DOHH2 (cell line): ENCODE measurements around the gene HDAC10.

Experiments used
- H3F3A ChIP-seq: fragments of 200-600 bp; sonication (generic), shearing (Covaris generic); 2 replicates; pipeline ENCODE4 v1.6.0; 2016; ENCODE audit warnings: antibody characterized with exemption, mild to moderate bottlenecking; ENCODE audit not compliant: control insufficient read depth, insufficient read depth
- H3K27ac ChIP-seq: fragments of 200-600 bp; sonication (generic); 2 replicates; pipeline ENCODE4 v1.5.1; 2014; ENCODE audit warnings: low read depth, mild to moderate bottlenecking, low read length, moderate library complexity
- H3K27me3 ChIP-seq: fragments of 200-600 bp; sonication (generic); 2 replicates; pipeline ENCODE4 v1.6.1; 2014; ENCODE audit warnings: mild to moderate bottlenecking, low read length, mixed read lengths; ENCODE audit not compliant: control insufficient read depth
- H3K36me3 ChIP-seq: fragments of 200-600 bp; sonication (generic); 2 replicates; pipeline ENCODE4 v1.6.1; 2014; ENCODE audit warnings: mild to moderate bottlenecking, low read length, moderate library complexity, mixed read lengths; ENCODE audit not compliant: control insufficient read depth
- H3K4me1 ChIP-seq: fragments of 200-600 bp; sonication (generic); 2 replicates; pipeline ENCODE4 v1.6.1; 2014; ENCODE audit warnings: mild to moderate bottlenecking, low read length, mixed read lengths; ENCODE audit not compliant: control insufficient read depth
- H3K4me2 ChIP-seq: fragments of 200-600 bp; sonication (generic); 2 replicates; pipeline ENCODE4 v1.6.0; 2014; ENCODE audit warnings: mild to moderate bottlenecking, low read length, moderate library complexity
- H3K4me3 ChIP-seq: fragments of 200-600 bp; sonication (generic); 2 replicates; pipeline ENCODE4 v1.5.1; 2014; ENCODE audit warnings: mild to moderate bottlenecking, low read length, mixed read lengths
- H3K79me2 ChIP-seq: fragments of 200-600 bp; sonication (generic); 2 replicates; pipeline ENCODE4 v1.6.1; 2014; ENCODE audit warnings: mild to moderate bottlenecking, low read length, mixed read lengths; ENCODE audit not compliant: control insufficient read depth
- H3K9me2 ChIP-seq: fragments of 200-600 bp; sonication (generic); replicated peaks from 2 replicates; pipeline ENCODE4 v1.6.1; 2014; ENCODE audit warnings: mild to moderate bottlenecking, low read length, mixed read lengths; ENCODE audit not compliant: control insufficient read depth
- H3K9me3 ChIP-seq: fragments of 200-600 bp; sonication (generic); 2 replicates; pipeline ENCODE4 v1.6.1; 2014; ENCODE audit warnings: antibody characterized with exemption, low read length, mixed read lengths; ENCODE audit not compliant: control insufficient read depth, insufficient read depth
- H4K20me1 ChIP-seq: fragments of 200-600 bp; sonication (generic); 2 replicates; pipeline ENCODE4 v1.6.0; 2014; ENCODE audit warnings: low read depth, mild to moderate bottlenecking, antibody characterized with exemption, low read length, moderate library complexity; ENCODE audit not compliant: control insufficient read depth, insufficient read depth
- CTCF ChIP-seq: fragments of 200-600 bp; sonication (generic); IDR thresholded peaks from one replicate; pipeline ENCODE4 v1.5.1; 2014; ENCODE audit warnings: antibody characterized with exemption, mild to moderate bottlenecking, low read depth, low read length; ENCODE audit not compliant: poor library complexity, severe bottlenecking
- EZH2phosphoT487 ChIP-seq: fragments of 200-600 bp; sonication (generic); IDR thresholded peaks from 2 replicates; pipeline ENCODE4 v1.6.1; 2017; ENCODE audit warnings: borderline replicate concordance, mild to moderate bottlenecking, antibody characterized with exemption, low read length, moderate library complexity, mixed read lengths

The HDAC10 gene

GRCh38 chr22:50267591-50268390 is 16.7 kb upstream of the HDAC10 start:
- Histone ChIP-seq H3K36me3 (no peaks in the 10 kb centered on the region), H4K20me1 (peaks cover 5% of the 10 kb centered on the region; the same call in 1 of the 2 replicates), H3K9me2 (no peaks in the 10 kb centered on the region), H3K9me3 (no peaks in the 10 kb centered on the region), H3F3A (peaks cover 6% of the 10 kb centered on the region; the same call in 1 of the 2 replicates), H3K4me2 (peak overlapping the region; percentile 74), H3K27me3 (0 out of 2 replicates have a peak, but pooled peaks cover 3% of the 10 kb centered on the region), H3K79me2 (no peaks in the 10 kb centered on the region), H3K4me1 (peaks cover 50% of the 10 kb centered on the region), H3K27ac (no peak overlapping the region), H3K4me3 (peak overlapping the region; percentile 53)
- TF ChIP-seq EZH2phosphoT487 (no peak), CTCF (peak; percentile 43)

DNA sequence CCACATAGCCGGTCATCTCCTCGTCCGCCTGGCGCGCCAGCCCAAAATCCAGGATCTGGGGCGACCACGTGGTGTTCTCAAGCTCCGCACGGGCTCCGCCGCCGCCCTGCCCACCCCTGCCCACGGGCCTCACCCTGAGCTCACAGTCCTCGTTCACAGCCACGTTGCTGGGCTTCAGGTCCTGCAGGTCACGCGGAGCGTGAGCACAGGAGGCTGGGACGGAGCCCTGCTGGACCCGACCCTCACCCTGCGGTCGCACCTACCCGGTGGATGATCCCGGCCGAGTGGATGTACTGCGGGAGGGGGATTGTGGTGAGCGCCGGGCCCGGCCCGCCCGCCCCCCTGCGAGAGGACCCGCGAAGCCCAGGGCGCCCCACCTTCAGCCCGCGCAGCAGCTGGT is 15.9 kb upstream of the HDAC10 start:
- H3F3A ChIP-seq: peaks cover 6% of the 10 kb centered on the region; the same call in 1 of the 2 replicates
- H3K27ac ChIP-seq: no peak overlapping the region
- no peak overlapping the region; the same call in 1 of the 2 replicates for H3K4me2 ChIP-seq
- H3K9me2 ChIP-seq: no peaks in the 10 kb centered on the region
- no peaks in the 10 kb centered on the region for H3K9me3 ChIP-seq
- peaks cover 1% of the 10 kb centered on the region; the same call in 1 of the 2 replicates for H3K79me2 ChIP-seq
- H3K27me3 ChIP-seq: 0 out of 2 replicates have a peak, but pooled peaks cover 3% of the 10 kb centered on the region
- TF ChIP-seq EZH2phosphoT487 (no peak), CTCF (no peak)
- H3K36me3 ChIP-seq: no peaks in the 10 kb centered on the region
- peaks cover 56% of the 10 kb centered on the region for H3K4me1 ChIP-seq
- H3K4me3 ChIP-seq: no peak overlapping the region
- H4K20me1 ChIP-seq: 0 out of 2 replicates have a peak, but pooled peaks cover 3% of the 10 kb centered on the region

DNA sequence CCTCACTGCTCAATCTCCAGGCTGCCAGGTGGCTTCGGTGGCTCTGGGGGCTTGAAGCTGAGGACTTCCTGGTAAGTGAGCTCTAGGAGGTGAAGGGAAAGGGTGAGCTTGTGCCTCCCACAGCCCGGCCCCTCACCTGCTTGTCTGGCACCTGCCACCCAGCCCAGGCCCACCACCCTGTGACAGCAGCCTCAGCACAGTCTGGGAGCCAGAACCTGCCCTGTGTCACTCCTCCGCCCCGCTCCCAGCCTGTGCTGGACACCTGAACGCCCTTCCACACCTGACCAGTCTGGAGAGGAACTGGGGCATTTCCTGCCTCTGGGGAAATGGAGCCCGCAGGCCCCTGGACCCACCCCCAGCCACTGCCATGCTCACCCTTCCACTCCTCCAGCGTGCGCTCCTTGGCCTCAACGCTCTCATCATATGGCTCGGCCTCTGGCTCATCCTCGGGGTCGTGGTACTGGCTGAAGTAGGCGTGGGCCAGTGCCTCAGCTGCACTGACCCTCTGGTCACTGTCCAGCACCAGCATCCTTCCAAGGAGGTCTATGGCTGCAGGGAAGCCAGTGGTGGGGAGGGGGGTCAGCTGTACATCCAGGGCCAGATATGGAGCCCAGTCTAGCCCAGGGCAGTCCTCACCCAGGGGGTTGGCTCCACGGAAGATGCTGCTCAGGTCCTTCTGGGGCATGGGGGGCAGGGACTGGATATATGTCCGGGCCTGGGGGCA is 14.0 kb upstream of the HDAC10 start:
- Histone ChIP-seq H3K4me1 (peaks cover 49% of the 10 kb centered on the region), H3K27me3 (no peaks in the 10 kb centered on the region), H4K20me1 (0 out of 2 replicates have a peak, but pooled peaks cover 3% of the 10 kb centered on the region)

More for the DNA sequence above, 14.0 kb upstream of the HDAC10 start:
- H3K79me2 ChIP-seq: peaks cover 14% of the 10 kb centered on the region
- no peaks in the 10 kb centered on the region for H3K9me3 ChIP-seq
- H3K4me3 ChIP-seq: no peak overlapping the region
- TF ChIP-seq CTCF (no peak), EZH2phosphoT487 (no peak)
- H3K27ac ChIP-seq: no peak overlapping the region
- no peaks in the 10 kb centered on the region for H3F3A ChIP-seq
- no peaks in the 10 kb centered on the region for H3K36me3 ChIP-seq
- no peaks in the 10 kb centered on the region for H3K9me2 ChIP-seq
- H3K4me2 ChIP-seq: no peak overlapping the region
